Breast epithelium (tissue), 3 donors: ENCODE data around the gene MRTFA.

ENCODE experiments used
- CTCF ChIP-seq, 3 donors: fragments of 450-650 bp; IDR thresholded peaks; one replicate each; pipeline ENCODE4 v1.5.1; 2016 to 2017; ENCODE audit warnings: antibody characterized with exemption in 3 of 3, mild to moderate bottlenecking in 3 of 3, moderate library complexity in 3 of 3
- POLR2A ChIP-seq: fragments of 450-650 bp; IDR thresholded peaks from one replicate; pipeline ENCODE4 v1.6.1; 2016; ENCODE audit warnings: antibody characterized with exemption, mild to moderate bottlenecking, moderate library complexity
- POLR2AphosphoS5 ChIP-seq, 3 donors: sonication (generic); formaldehyde crosslinking; IDR thresholded peaks; one replicate each; pipeline ENCODE4 v1.6.1; 2017; ENCODE audit warnings: antibody characterized with exemption in 3 of 3

GRCh38 chr22:40479126-40479800 lies 157.3 kb downstream of the MRTFA start:
- TF ChIP-seq CTCF (IDR thresholded peaks at IDR 0.05) = no peak
- TF ChIP-seq POLR2AphosphoS5 (IDR thresholded peaks at IDR 0.05) = no peak
- TF ChIP-seq POLR2A = no peak
